ENCODE measurements around the gene GRM7.

Gene GRM7

DNA sequence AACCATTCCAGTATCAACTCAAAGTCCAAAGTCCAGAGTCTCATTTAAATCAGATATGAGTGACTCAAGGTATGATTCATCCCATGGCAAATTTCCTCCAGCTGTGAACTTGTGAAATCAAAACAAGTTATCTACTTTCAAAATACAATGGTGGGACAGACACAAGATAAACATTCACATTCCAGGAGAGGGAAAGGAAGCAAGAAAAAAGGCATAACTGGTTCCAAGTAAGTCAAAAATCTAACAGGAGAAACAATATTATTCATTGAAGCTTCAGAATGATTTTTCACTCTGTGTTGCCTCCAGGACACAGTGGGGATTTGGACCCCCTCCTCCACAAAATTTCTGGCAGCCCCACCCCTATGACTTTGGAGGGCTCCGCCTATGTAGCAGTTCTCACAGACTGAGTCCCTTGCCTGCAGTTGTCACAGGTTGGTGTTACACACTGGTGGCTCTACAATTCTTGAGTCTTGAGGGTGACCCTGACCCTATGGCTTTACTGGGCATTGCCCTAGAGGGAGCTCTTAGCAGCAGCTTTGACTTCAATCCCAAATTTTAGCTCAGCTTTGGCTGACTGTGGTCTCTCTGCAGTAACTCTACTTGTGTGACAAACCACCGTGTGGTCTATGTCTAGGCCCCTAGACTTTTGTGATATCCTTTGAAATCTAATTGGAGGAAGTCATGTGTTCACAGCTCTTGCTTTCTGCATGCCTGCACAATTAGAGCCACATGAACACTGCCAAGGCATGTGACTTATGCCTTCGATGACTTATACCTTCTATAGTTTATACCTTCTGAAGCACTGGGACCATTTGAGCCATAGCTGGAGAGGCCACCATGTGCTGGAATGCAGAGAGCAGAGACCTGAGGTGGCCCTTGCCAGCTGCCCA, 644.2 kb downstream of the GRM7 start:
- DNase-seq (ENCODE audit: low spot score), result no peak

GRCh38 chr3:7506606-7507180, 645.8 kb downstream of the GRM7 start:
- DNase-seq (ENCODE audit: low spot score), result no peak

DNA sequence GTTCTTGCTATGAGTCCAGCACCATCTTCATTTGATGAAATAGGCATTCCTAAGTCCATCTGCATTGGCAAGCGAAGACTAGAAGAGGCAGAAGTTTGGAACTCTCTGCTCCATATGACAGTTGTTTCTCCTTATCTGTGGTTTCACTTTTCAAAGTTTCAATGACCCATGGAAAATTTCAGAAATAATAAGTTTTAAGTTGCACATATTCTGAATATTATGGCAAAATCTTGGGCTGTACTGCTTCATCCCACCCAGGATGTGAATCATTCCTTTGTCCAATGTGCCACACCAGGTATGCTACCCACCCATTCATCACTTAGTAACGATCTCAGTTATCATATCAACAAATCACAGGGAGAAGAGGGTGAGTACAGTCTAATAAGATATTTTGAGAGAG, 647.9 kb downstream of the GRM7 start:
- DNase-seq (ENCODE audit: low spot score), result no peak

DNA sequence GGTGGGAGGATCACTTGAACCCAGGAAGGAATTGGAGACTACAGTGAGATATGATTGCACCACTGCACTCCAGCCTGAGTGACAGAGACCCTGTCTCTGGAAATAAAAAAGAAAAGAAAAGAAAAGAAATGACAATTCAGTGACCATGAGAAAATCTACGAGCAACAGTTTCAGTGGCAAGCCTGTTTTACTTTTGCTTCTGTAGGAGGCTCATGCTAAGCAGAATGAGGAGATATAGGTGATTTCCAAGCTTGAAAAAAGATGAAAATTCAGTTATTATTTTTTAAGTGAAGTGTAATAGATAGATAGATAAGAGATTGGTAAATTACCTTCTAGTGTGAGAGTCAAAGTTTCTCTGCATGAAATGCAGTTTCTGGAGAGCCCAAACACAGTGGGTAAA, 651.1 kb downstream of the GRM7 start:
- no peak for DNase-seq (ENCODE audit: low spot score)

DNA sequence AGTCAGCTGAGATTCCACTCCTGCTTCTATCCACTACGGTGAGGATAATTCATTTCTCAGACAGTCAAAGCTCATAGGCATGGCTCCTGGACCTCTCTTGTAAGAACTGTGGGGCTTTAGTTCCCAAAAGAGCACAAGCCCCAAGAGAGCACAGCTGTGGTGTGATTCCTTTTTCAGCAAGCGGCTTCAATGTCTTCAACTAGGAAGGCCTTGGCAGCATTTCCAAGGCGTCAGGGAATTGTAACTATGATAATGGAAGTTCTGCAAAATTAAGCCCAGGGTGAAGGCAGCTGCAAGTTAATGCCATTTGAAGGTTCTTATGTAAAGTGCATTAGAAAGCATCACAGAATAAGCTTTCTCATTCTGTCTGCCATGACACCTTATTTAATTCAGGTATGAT, 657.1 kb downstream of the GRM7 start:
- no peak for DNase-seq (ENCODE audit: low spot score)

GRCh38 chr3:7518456-7518855, 657.5 kb downstream of the GRM7 start:
- no peak for DNase-seq (ENCODE audit: low spot score)

- DNase-seq (ENCODE audit: low spot score), result no peak
Measured at GRCh38 chr3:7520059-7520458, 659.1 kb downstream of the GRM7 start.

- no peak for DNase-seq (ENCODE audit: low spot score)
Measured at GRCh38 chr3:7520593-7520992, 659.7 kb downstream of the GRM7 start.

GRCh38 chr3:7536510-7536909, 675.6 kb downstream of the GRM7 start:
- DNase-seq (ENCODE audit: low spot score), result no peak

DNA sequence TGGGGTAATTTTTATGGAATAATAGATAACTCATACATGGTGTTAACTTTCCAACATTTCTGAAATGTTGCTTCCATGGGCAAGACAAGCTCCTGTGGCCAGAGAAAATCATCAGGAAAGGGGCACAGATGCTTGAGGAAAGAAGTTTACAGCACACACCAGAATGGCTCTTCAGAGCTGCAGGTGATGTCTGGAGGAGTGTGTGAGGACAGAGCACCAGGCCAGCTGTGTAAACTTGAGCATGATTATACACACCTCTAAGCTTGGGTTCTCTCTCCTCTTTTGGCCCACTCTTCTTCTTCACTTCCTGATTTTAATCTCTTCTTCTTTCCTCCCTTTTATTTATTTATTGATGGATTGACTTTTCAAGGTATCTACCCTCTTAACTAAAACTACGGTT, 676.0 kb downstream of the GRM7 start:
- no peak for DNase-seq (ENCODE audit: low spot score)

- no peak for DNase-seq (ENCODE audit: low spot score)
Measured at GRCh38 chr3:7543294-7543880, 682.5 kb downstream of the GRM7 start.

DNA sequence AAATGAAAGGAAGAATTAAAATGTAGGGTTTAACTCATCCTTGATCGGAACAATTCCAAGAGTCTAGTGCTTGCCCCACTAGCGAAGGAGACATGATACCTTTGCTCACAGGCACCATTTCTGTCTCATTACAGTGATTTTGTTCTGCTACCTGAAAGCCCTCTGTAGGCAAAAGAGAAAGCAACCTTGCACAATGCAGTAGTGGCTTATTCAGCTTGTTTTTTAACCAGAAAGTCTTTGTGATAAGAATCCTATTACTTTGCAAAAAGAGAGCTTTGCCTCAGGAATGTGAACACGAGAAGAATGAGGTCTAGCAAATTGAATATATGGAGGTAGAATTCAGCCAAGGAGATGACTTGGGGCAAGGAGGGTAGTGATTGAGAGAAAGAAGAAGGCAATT, 684.4 kb downstream of the GRM7 start:
- DNase-seq (ENCODE audit: low spot score), result no peak

- no peak for DNase-seq (ENCODE audit: low spot score)
Measured at GRCh38 chr3:7546253-7546652, 685.3 kb downstream of the GRM7 start.

- no peak for DNase-seq (ENCODE audit: low spot score)
Measured at GRCh38 chr3:7547826-7548225, 686.9 kb downstream of the GRM7 start.

DNA sequence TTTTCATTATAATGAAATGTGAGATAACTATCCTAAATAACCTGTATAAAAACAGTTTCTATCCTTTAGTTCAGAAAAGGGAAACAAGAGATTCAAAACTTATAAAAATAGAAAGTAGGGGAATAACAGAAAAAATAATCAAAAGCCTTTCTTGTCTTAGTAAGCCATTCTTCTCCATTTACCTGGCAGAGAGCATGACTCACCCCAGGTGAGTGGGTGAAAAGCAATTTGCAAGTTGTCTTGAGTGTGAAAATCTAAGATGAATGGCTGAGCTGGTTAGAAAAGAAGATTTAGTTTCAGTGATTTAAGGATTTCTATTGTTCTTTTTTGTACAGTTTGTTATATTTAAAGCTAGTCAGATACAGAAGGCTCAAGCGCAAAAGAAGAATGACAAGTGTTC, 702.0 kb downstream of the GRM7 start:
- no peak for DNase-seq (ENCODE audit: low spot score)

- no peak for DNase-seq (ENCODE audit: low spot score)
Measured at GRCh38 chr3:7565574-7565973, 704.7 kb downstream of the GRM7 start.

GRCh38 chr3:7567160-7567559, 706.2 kb downstream of the GRM7 start:
- DNase-seq (ENCODE audit: low spot score), result no peak

- DNase-seq (ENCODE audit: low spot score), result no peak
Measured at GRCh38 chr3:7568526-7569184, 707.7 kb downstream of the GRM7 start.

GRCh38 chr3:7573330-7573729, 712.4 kb downstream of the GRM7 start:
- DNase-seq (ENCODE audit: low spot score), result no peak

DNA sequence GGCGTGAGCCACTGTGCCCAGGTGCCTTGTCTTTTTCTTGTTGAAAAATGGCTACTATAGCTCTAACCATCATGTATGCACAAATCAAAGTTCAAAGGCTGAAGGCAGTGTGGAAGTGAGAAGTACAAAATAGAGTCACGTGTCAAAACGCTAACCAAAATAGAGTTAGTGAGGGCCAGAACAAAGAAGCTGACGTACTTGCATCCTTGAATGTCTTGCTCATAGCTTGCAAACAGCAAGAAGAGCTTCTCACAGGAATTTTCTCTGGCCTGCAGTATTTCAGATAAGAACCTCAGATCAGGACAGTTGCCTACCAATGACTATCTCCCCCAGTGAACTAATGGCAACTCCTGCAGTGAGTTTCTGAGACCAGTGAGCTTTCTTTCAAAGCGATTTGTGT, 713.5 kb downstream of the GRM7 start:
- DNase-seq (ENCODE audit: low spot score), result no peak

GRCh38 chr3:7576071-7576470, 715.2 kb downstream of the GRM7 start:
- DNase-seq (ENCODE audit: low spot score), result no peak

DNA sequence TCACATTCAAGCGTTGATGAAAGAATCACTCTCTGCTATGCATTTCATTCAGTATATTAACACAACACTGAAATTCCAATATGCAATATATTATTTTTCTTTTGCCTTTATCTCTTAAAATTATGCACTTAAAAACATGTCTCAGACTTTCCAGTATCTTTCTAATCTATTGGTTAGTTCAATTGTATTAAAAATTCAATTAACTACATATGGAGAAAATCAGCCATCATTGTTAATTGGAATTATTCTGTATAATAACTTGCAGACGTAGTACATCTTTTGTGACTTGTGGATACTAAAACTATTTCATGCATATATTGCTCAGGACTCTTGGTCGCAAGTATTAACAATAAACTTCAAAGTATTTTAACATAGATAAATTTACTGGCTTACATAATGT, 715.6 kb downstream of the GRM7 start:
- no peak for DNase-seq (ENCODE audit: low spot score)

DNA sequence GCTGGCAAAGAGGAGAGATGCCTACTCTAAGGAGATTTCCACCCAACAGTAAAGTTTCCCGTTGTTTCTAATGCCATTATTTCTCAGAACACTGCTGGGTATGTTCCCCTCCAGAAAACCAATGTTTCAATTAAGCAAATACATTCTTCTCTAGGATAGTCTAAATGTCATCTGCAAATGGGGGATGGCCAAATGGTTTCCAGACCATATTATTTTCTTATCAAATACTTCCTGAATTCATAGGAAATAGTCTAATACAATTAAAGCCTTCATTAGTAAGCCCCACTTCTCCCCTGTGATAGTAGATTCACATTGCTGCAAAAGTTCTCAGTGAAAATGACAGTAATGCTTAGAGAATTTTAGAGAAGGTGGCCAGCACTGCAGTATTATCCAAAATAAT, 716.6 kb downstream of the GRM7 start:
- DNase-seq (ENCODE audit: low spot score), result no peak

All from AG08396 (cell line).